ENCODE results near the gene ZDHHC1.

The ZDHHC1 gene

GRCh38 chr16:67407788-67408452 is 8.4 kb downstream of the ZDHHC1 start:
- TF ChIP-seq CTCF (conservative IDR thresholded peaks at IDR 0.05; ENCODE audit: control insufficient read depth, insufficient read depth, low read depth, low read length), result peak; percentile 1
- H3K4me3 ChIP-seq (ENCODE audit: control insufficient read depth, low read depth, low read length), result no peak overlapping the region
- DNase-seq (ENCODE audit: low read depth), result no peak

GRCh38 chr16:67407176-67407787 is 9.0 kb downstream of the ZDHHC1 start:
- no peak for TF ChIP-seq CTCF (conservative IDR thresholded peaks at IDR 0.05; ENCODE audit: control insufficient read depth, insufficient read depth, low read depth, low read length)
- H3K4me3 ChIP-seq (ENCODE audit: control insufficient read depth, low read depth, low read length), result no peak overlapping the region
- peak; percentile 63 for DNase-seq (ENCODE audit: low read depth)

GRCh38 chr16:67406111-67406971 is 9.9 kb downstream of the ZDHHC1 start:
- H3K4me3 ChIP-seq (ENCODE audit: control insufficient read depth, low read depth, low read length), result no peak overlapping the region
- DNase-seq (ENCODE audit: low read depth), result peak; percentile 94
- no peak for TF ChIP-seq CTCF (conservative IDR thresholded peaks at IDR 0.05; ENCODE audit: control insufficient read depth, insufficient read depth, low read depth, low read length)

GRCh38 chr16:67405336-67405735 is 10.9 kb downstream of the ZDHHC1 start:
- TF ChIP-seq CTCF (conservative IDR thresholded peaks at IDR 0.05; ENCODE audit: control insufficient read depth, insufficient read depth, low read depth, low read length), result no peak
- no peak for DNase-seq (ENCODE audit: low read depth)
- no peak overlapping the region for H3K4me3 ChIP-seq (ENCODE audit: control insufficient read depth, low read depth, low read length)

- no peak for DNase-seq (ENCODE audit: low read depth)
- H3K4me3 ChIP-seq (ENCODE audit: control insufficient read depth, low read depth, low read length), result no peak overlapping the region
- no peak for TF ChIP-seq CTCF (conservative IDR thresholded peaks at IDR 0.05; ENCODE audit: control insufficient read depth, insufficient read depth, low read depth, low read length)
Measured at GRCh38 chr16:67404740-67405226, 11.5 kb downstream of the ZDHHC1 start.

GRCh38 chr16:67403976-67404555 is 12.2 kb downstream of the ZDHHC1 start:
- no peak for TF ChIP-seq CTCF (conservative IDR thresholded peaks at IDR 0.05; ENCODE audit: control insufficient read depth, insufficient read depth, low read depth, low read length)
- no peak for DNase-seq (ENCODE audit: low read depth)
- no peak overlapping the region for H3K4me3 ChIP-seq (ENCODE audit: control insufficient read depth, low read depth, low read length)

All from fibroblast of mammary gland (primary cell).